Measurements from ENCODE around the gene CDH23. TPM values are rescaled to one million over a fixed set of nuclear protein-coding genes. Genes with fewer than 3 reads are reported as not detected.

The CDH23 gene
- total RNA-seq, 1 donor, result 0.36 TPM

DNA sequence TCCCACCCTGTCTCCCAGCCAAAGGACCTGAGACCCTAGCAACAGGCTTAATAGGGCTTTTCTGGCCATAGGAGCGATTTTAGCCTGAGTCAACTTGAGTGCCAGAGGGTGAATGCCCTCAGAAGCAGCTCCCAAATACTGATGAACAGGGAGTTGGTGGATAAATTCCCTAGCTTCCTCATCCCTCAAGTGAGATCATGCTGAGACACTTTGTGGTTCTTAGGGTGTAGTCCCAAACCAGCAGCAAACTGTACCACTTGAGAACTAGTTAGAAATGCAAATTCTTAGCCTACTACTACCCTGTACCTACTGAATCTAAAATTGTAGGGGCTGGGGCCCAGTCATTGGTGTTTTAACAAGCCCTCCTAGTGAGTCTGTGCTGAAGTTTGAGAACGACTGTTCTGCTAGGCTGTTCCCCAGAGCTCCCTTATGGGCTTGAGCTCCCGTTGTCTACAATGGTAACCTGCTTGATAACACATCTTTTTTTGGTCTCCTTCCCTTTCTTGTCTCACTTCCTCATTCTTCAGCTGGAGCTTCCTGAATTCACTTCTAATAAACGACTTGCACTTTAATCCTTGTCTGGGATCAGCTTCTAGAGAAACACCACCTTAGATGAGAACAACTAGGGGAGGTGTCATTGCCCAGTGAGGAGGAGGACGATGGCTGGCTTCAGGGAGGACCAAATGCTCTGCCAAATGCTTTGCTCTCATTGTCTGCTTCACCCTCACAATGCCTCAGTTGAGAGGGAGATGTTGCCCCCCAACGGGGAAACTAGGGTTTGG lies 18.2 kb upstream of the CDH23 start:
- H4K20me1 ChIP-seq (ENCODE audit: insufficient read depth, low read length), result no peaks in the 10 kb centered on the region
- no peak overlapping the region for H2AFZ ChIP-seq (ENCODE audit: low read length)
- TF ChIP-seq, protein P1, sequence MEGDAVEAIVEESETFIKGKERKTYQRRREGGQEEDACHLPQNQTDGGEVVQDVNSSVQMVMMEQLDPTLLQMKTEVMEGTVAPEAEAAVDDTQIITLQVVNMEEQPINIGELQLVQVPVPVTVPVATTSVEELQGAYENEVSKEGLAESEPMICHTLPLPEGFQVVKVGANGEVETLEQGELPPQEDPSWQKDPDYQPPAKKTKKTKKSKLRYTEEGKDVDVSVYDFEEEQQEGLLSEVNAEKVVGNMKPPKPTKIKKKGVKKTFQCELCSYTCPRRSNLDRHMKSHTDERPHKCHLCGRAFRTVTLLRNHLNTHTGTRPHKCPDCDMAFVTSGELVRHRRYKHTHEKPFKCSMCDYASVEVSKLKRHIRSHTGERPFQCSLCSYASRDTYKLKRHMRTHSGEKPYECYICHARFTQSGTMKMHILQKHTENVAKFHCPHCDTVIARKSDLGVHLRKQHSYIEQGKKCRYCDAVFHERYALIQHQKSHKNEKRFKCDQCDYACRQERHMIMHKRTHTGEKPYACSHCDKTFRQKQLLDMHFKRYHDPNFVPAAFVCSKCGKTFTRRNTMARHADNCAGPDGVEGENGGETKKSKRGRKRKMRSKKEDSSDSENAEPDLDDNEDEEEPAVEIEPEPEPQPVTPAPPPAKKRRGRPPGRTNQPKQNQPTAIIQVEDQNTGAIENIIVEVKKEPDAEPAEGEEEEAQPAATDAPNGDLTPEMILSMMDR (IDR thresholded peaks at IDR 0.05; ENCODE audit: extremely low read depth, low read depth, low read length), result no peak
- H3K4me2 ChIP-seq (ENCODE audit: insufficient read depth, low read length), result no peak overlapping the region
- no peak overlapping the region for H3K27ac ChIP-seq (ENCODE audit: low read depth, low read length)
- H3K36me3 ChIP-seq (ENCODE audit: insufficient read depth, low read length), result no peaks in the 10 kb centered on the region
- H3K27me3 ChIP-seq (ENCODE audit: insufficient read depth, low read length), result peaks cover 10% of the 10 kb centered on the region
- H3K4me1 ChIP-seq (ENCODE audit: insufficient read depth, low read length), result peaks cover 7% of the 10 kb centered on the region
- no peaks in the 10 kb centered on the region for H3K9me3 ChIP-seq (ENCODE audit: low read depth, low read length)
- no peak overlapping the region for H3K4me3 ChIP-seq (ENCODE audit: insufficient read depth, low read length)
- H3K79me2 ChIP-seq (ENCODE audit: insufficient read depth, low read length), result no peaks in the 10 kb centered on the region
- DNase-seq (ENCODE audit: insufficient read length, low spot score, missing footprints), result no peak

DNA sequence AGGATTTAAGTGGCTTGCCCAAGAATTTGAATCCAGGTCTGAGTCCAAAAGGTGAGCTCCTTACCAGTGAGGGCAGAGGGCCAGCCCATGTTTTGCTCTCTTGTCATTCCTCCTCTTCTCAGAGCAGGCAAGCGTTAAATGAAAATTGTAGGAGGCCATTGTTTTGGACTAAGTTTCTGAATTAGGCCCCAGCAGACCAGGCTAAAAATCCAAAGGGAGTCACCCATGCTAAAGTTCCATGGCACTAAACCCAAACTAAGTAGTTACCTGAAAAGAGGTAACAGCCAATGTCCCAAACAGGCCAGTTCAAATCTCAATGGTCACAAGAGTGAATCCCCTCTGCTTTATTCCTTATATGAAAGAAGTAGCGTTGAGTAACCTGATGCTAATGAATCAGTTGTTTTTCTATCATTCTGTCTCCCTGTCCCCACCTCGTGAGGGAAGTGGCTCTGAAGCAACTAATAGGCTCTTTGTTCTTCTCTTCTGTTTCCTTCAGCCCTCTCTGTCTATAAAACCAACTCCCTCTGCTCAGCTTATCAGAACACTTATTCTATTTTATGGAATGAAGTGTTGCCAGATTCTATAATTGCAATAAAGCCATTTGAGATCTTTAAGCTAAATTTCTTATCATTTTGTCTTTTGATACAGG lies 17.5 kb upstream of the CDH23 start:
- Histone ChIP-seq H3K79me2 (ENCODE audit: insufficient read depth, low read length) (no peaks in the 10 kb centered on the region), H2AFZ (ENCODE audit: low read length) (no peak overlapping the region), H3K9me3 (ENCODE audit: low read depth, low read length) (no peaks in the 10 kb centered on the region), H3K4me1 (ENCODE audit: insufficient read depth, low read length) (peaks cover 7% of the 10 kb centered on the region), H3K27me3 (ENCODE audit: insufficient read depth, low read length) (peaks cover 7% of the 10 kb centered on the region), H3K36me3 (ENCODE audit: insufficient read depth, low read length) (no peaks in the 10 kb centered on the region), H3K4me3 (ENCODE audit: insufficient read depth, low read length) (no peak overlapping the region), H4K20me1 (ENCODE audit: insufficient read depth, low read length) (no peaks in the 10 kb centered on the region), H3K27ac (ENCODE audit: low read depth, low read length) (no peak overlapping the region), H3K4me2 (ENCODE audit: insufficient read depth, low read length) (no peak overlapping the region)
- DNase-seq (ENCODE audit: insufficient read length, low spot score, missing footprints), result no peak
- TF ChIP-seq, protein P1 (IDR thresholded peaks at IDR 0.05; ENCODE audit: extremely low read depth, low read depth, low read length), result no peak

DNA sequence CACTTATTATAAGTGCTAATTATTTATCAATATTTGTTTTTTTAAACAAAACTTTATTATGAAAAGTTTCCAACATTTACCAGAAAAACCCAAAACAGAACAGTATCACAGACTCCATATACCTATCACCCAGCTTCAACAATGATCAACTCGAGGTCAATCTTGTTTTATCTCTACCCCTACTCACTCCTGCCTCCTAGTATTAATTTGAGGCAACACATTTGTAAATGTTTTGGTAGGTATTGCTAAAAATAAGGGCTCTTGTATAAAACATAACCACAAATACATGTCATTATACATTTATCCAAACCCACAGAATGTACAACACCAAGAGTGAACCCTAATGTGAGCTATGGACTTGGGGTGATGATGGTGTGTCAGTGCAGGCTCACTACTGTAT lies 15.9 kb upstream of the CDH23 start:
- Histone ChIP-seq H3K9me3 (ENCODE audit: low read depth, low read length) (no peaks in the 10 kb centered on the region), H3K4me3 (ENCODE audit: insufficient read depth, low read length) (no peak overlapping the region), H4K20me1 (ENCODE audit: insufficient read depth, low read length) (no peaks in the 10 kb centered on the region), H3K4me1 (ENCODE audit: insufficient read depth, low read length) (peaks cover 7% of the 10 kb centered on the region), H2AFZ (ENCODE audit: low read length) (no peak overlapping the region), H3K79me2 (ENCODE audit: insufficient read depth, low read length) (no peaks in the 10 kb centered on the region), H3K36me3 (ENCODE audit: insufficient read depth, low read length) (no peaks in the 10 kb centered on the region), H3K27me3 (ENCODE audit: insufficient read depth, low read length) (peaks cover 4% of the 10 kb centered on the region), H3K4me2 (ENCODE audit: insufficient read depth, low read length) (no peak overlapping the region), H3K27ac (ENCODE audit: low read depth, low read length) (no peak overlapping the region)
- no peak for DNase-seq (ENCODE audit: insufficient read length, low spot score, missing footprints)
- TF ChIP-seq, protein P1 (IDR thresholded peaks at IDR 0.05; ENCODE audit: extremely low read depth, low read depth, low read length), result no peak

DNA sequence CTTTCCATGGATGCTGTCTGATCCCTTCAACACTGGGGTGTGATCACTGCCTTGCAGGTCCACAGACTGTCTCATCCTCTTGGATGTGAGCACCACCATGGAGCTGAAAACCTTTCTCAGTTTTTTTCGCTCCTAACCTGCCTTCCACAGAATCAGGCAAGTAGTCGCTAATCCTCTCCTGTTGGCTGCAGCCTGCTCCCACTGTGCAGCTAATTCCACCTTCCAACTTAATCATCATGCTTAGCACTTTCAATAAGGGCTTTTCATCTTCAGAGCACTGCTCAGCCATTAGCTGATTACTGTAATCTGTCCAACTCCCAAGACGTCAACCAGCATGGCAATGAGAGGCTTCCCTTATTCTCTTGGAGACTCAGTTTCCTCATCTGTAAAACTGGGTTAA lies 15.1 kb upstream of the CDH23 start:
- TF ChIP-seq, protein P1 (IDR thresholded peaks at IDR 0.05; ENCODE audit: extremely low read depth, low read depth, low read length), result no peak
- Histone ChIP-seq H4K20me1 (ENCODE audit: insufficient read depth, low read length) (no peaks in the 10 kb centered on the region), H3K4me3 (ENCODE audit: insufficient read depth, low read length) (no peak overlapping the region), H3K36me3 (ENCODE audit: insufficient read depth, low read length) (no peaks in the 10 kb centered on the region), H3K27me3 (ENCODE audit: insufficient read depth, low read length) (peaks cover 11% of the 10 kb centered on the region), H3K9me3 (ENCODE audit: low read depth, low read length) (no peaks in the 10 kb centered on the region), H3K4me2 (ENCODE audit: insufficient read depth, low read length) (no peak overlapping the region), H2AFZ (ENCODE audit: low read length) (no peak overlapping the region), H3K4me1 (ENCODE audit: insufficient read depth, low read length) (peaks cover 7% of the 10 kb centered on the region), H3K27ac (ENCODE audit: low read depth, low read length) (no peak overlapping the region), H3K79me2 (ENCODE audit: insufficient read depth, low read length) (no peaks in the 10 kb centered on the region)
- DNase-seq (ENCODE audit: insufficient read length, low spot score, missing footprints), result no peak
